Immature natural killer cell (primary cell): Measurements from ENCODE around the gene KCTD19. TPM values are rescaled to one million over a fixed set of nuclear protein-coding genes. Genes with fewer than 3 reads are reported as not detected.
"Not testable (repeated sequence)": the region's sequence is repeated elsewhere in the genome, so short reads cannot be mapped to it uniquely, and the experiment has no call there.

ENCODE experiments used
- DNase-seq, 3 donors: peaks; one replicate each; pipeline ENCODE4 v3.0.0; 2022; ENCODE audit warnings: mixed read lengths in 1 of 3
- H3K27ac Mint-ChIP-seq, 6 donors: one replicate each; pipeline ENCODE4 v1.8.0; 2020; ENCODE audit warnings: mixed read lengths in 6 of 6, mild to moderate bottlenecking in 5 of 6, inconsistent platforms in 4 of 6, moderate library complexity in 3 of 6
- H3K27me3 Mint-ChIP-seq, 3 donors: one replicate each; pipeline ENCODE4 v1.8.0; 2020 to 2021; ENCODE audit warnings: low read depth in 3 of 3, mild to moderate bottlenecking in 3 of 3, mixed read lengths in 3 of 3, moderate library complexity in 3 of 3, inconsistent platforms in 1 of 3
- H3K36me3 Mint-ChIP-seq, 3 donors: one replicate each; pipeline ENCODE4 v1.8.0; 2020; ENCODE audit warnings: mixed read lengths in 3 of 3, inconsistent platforms in 2 of 3, mild to moderate bottlenecking in 2 of 3
- H3K4me1 Mint-ChIP-seq, 2 donors: one replicate each; pipeline ENCODE4 v1.8.0; 2020; ENCODE audit warnings: inconsistent platforms in 2 of 2, mild to moderate bottlenecking in 2 of 2, mixed read lengths in 2 of 2, moderate library complexity in 1 of 2
- H3K4me3 Mint-ChIP-seq, 5 donors: one replicate each; pipeline ENCODE4 v1.8.0; 2020; ENCODE audit warnings: mild to moderate bottlenecking in 5 of 5, mixed read lengths in 5 of 5, inconsistent platforms in 3 of 5, moderate library complexity in 3 of 5
- H3K9me3 Mint-ChIP-seq, 6 donors: one replicate each; pipeline ENCODE4 v1.8.0; 2020; ENCODE audit warnings: mild to moderate bottlenecking in 6 of 6, mixed read lengths in 6 of 6, inconsistent platforms in 4 of 6, moderate library complexity in 3 of 6
- polyA plus RNA-seq, 3 donors: library from polyadenylated mRNA; unstranded; fragments of 300-500 nt; fragmentation: Illumina TruSeq; gene quantifications; one replicate each; pipeline ENCODE4 v1.2.3, GENCODE V29; 2021

KCTD19 gene
- not detected for polyA plus RNA-seq

DNA sequence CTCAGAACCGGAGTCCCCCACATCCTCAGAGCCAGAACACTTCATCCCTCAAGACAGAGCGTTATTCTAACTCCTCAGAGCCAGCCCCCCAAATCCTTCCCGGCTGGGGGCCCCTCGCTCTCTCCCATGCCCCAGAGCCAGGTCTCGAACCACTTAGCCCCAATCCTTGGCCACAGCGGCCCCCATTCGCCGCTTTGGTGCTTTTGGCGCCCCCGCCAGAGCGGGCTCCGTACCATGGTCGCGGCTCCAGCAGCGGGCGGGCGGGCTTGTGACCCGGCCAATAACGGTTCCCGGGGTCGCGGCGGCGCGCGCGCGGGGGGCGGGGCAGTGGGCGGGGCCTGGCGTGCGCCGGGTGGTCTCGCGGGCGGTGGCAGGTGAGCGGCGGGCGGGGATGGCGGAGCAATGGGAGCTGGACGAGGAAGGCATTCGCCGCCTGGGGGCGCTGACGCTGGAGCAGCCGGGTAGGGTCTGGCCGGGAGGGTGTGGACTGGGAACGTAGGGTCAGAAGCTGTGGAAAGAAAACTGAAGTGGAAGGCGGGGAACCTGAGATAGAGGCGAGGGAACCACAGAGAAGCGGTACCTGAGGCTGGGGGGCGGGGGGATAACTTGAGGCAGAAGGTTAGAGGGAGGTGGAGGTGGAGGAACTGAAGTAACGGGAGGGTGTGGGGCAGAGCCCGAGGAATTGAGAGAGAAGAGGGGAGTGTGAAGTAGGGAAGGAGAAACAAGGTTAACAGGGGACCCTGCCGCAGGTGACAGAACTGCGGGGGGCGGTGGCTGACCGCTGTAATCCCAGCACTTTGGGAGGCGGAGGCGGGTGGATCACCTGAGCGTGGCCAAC is at the start of gene KCTD19, which contains the start of gene LRRC36:
KCTD19 (minus strand) TSS at position 270 of the 838 bp plus-strand sequence; CDS start at position 236, 34 bp downstream.
LRRC36 (plus strand) TSS at position 344 of the 838 bp plus-strand sequence; CDS start at position 392, 48 bp downstream.
- Mint-ChIP-seq H3K4me1 (peaks cover 11 to 14% of the 10 kb centered on the region in 2 donors), H3K36me3 (no peaks in the 10 kb centered on the region), H3K4me3 (peak within 1 kb of the TSS; percentile 87 to 93 (median 89)), H3K27me3 (peaks cover 6 to 12% (median 10%) of the 10 kb centered on the region in 3 donors), H3K27ac (peak within 1 kb of the TSS in 4 of 6 donors; percentile 6 to 80 (median 54)), H3K9me3 (peaks cover 0 to 2% (median 0%) of the 10 kb centered on the region in 6 donors)
- peak; percentile 55 to 56 (median 56) for DNase-seq

DNA sequence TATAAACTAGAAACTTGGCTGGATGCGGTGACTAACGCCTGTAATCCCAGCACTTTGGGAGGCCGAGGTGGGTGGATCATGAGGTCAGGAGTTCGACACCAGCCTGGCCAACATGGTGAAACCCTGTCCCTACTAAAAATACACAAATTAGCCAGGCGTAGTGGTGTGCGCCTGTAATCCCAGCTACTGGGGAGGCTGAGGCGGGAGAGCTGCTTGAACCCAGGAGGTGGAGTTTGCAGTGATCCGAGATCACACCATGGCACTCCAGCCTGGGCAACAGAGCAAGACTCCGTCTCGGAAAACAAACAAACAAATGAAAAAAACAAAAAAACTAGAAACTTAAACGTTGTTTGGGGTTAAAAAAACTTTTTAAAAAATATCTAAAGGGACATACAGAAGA is 49.5 kb upstream of the KCTD19 start:
- H3K27me3 Mint-ChIP-seq, H3K27ac Mint-ChIP-seq, DNase-seq, H3K4me3 Mint-ChIP-seq, H3K9me3 Mint-ChIP-seq, H3K4me1 Mint-ChIP-seq, H3K36me3 Mint-ChIP-seq: not testable (repeated sequence)

DNA sequence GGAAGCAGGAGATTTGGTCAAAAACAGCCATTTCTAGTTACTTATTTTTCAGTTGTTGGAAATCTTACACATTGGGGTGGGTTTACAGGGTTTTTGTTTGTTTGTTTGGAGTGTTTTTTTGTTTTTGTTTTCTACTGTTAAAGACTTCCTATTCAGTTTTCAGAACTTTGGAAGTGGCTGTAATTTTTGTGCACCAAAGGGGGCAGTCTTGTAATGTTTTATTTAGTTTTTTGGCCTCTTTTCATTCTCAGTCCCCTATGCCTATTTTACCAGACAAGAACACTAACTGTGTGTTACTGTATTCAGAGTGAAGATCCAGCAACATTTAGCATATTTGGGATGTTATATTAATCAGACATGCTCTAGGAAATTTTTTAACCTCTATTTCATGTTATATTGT is 46.1 kb upstream of the KCTD19 start:
- no peaks in the 10 kb centered on the region for H3K9me3 Mint-ChIP-seq
- no peak overlapping the region for H3K27ac Mint-ChIP-seq
- peaks cover 1 to 3% (median 3%) of the 10 kb centered on the region in 3 donors for H3K27me3 Mint-ChIP-seq
- no peaks in the 10 kb centered on the region for H3K4me1 Mint-ChIP-seq
- H3K36me3 Mint-ChIP-seq: peaks cover 0 to 3% (median 0%) of the 10 kb centered on the region in 3 donors
- no peak for DNase-seq
- H3K4me3 Mint-ChIP-seq: no peak overlapping the region

- no peak overlapping the region for H3K4me3 Mint-ChIP-seq
Measured at GRCh38 chr16:67370661-67371060, 44.1 kb upstream of the KCTD19 start.

GRCh38 chr16:67364600-67365235 is 38.2 kb upstream of the KCTD19 start:
- peaks cover 4 to 6% of the 10 kb centered on the region in 2 donors for H3K4me1 Mint-ChIP-seq
- H3K9me3 Mint-ChIP-seq: no peaks in the 10 kb centered on the region
- no peak overlapping the region for H3K27ac Mint-ChIP-seq
- no peaks in the 10 kb centered on the region for H3K36me3 Mint-ChIP-seq
- H3K4me3 Mint-ChIP-seq: no peak overlapping the region
- no peak for DNase-seq
- peaks cover 0 to 2% (median 0%) of the 10 kb centered on the region in 3 donors for H3K27me3 Mint-ChIP-seq

More at GRCh38 chr16:67370661-67371060, 44.1 kb upstream of the KCTD19 start:
- Mint-ChIP-seq H3K36me3 (peaks cover 0 to 3% (median 0%) of the 10 kb centered on the region in 3 donors), H3K9me3 (no peaks in the 10 kb centered on the region), H3K4me1 (no peaks in the 10 kb centered on the region), H3K27me3 (peaks cover 0 to 3% (median 3%) of the 10 kb centered on the region in 3 donors), H3K27ac (no peak overlapping the region)
- no peak for DNase-seq

GRCh38 chr16:67361038-67361437 is 34.5 kb upstream of the KCTD19 start:
- peaks cover 0 to 2% (median 0%) of the 10 kb centered on the region in 3 donors for H3K27me3 Mint-ChIP-seq
- H3K4me3 Mint-ChIP-seq: no peak overlapping the region
- no peak overlapping the region for H3K27ac Mint-ChIP-seq
- no peaks in the 10 kb centered on the region for H3K36me3 Mint-ChIP-seq
- no peaks in the 10 kb centered on the region for H3K9me3 Mint-ChIP-seq
- peaks cover 4 to 6% of the 10 kb centered on the region in 2 donors for H3K4me1 Mint-ChIP-seq
- DNase-seq: no peak

- H3K36me3 Mint-ChIP-seq, DNase-seq, H3K4me3 Mint-ChIP-seq, H3K9me3 Mint-ChIP-seq, H3K27ac Mint-ChIP-seq, H3K4me1 Mint-ChIP-seq, H3K27me3 Mint-ChIP-seq: not testable (repeated sequence)
Measured at GRCh38 chr16:67359540-67360269, 33.2 kb upstream of the KCTD19 start.

DNA sequence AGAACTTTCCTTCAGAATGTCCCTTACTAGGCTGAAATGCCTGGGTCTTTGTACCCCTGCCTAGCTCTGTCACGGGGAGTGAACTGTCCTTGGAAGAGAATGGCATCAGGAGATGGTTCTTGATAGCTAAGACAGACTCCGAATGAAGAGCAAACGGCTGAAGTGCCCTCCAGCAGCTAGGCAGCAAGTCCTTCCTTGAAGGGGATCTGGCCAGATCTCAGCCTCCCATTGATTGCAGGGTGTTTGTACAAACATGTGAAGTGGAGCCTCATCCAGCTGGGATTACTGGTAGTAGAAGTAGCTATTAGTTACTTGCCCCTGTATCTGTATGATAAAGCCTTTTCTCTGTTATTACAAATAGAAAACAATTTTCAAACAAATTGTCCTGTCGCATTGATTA is 31.0 kb upstream of the KCTD19 start:
- no peaks in the 10 kb centered on the region for H3K9me3 Mint-ChIP-seq
- H3K27ac Mint-ChIP-seq: no peak overlapping the region
- H3K36me3 Mint-ChIP-seq: no peaks in the 10 kb centered on the region
- DNase-seq: no peak
- no peak overlapping the region for H3K4me3 Mint-ChIP-seq
- H3K27me3 Mint-ChIP-seq: peaks cover 0 to 4% (median 0%) of the 10 kb centered on the region in 3 donors
- H3K4me1 Mint-ChIP-seq: no peaks in the 10 kb centered on the region

DNA sequence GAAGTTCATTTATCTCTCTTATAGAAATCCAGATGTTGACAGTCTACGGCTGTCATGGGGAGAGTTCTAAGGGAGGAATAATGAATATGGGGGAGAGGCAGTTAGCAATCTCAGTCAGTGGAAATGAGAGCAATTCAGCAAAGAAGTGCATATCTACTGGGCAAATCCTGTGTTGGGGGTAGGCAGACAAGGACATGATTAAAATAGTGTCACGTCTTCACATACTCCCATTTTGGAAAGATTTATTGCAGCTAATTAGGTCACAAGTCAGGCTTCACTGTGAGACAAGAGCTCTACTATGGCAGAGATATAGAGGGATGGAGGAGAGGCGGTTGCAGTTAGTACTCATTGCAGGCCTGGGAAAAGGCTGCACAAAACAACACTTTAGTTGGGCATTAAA is 29.9 kb upstream of the KCTD19 start:
- peaks cover 0 to 4% (median 0%) of the 10 kb centered on the region in 3 donors for H3K27me3 Mint-ChIP-seq
- no peak overlapping the region for H3K27ac Mint-ChIP-seq
- H3K36me3 Mint-ChIP-seq: no peaks in the 10 kb centered on the region
- H3K4me3 Mint-ChIP-seq: no peak overlapping the region
- no peaks in the 10 kb centered on the region for H3K9me3 Mint-ChIP-seq
- no peaks in the 10 kb centered on the region for H3K4me1 Mint-ChIP-seq
- DNase-seq: no peak

- not testable (repeated sequence) for DNase-seq, H3K36me3 Mint-ChIP-seq, H3K27me3 Mint-ChIP-seq, H3K27ac Mint-ChIP-seq, H3K9me3 Mint-ChIP-seq, H3K4me3 Mint-ChIP-seq, H3K4me1 Mint-ChIP-seq
Measured at GRCh38 chr16:67352463-67352862, 25.9 kb upstream of the KCTD19 start.

DNA sequence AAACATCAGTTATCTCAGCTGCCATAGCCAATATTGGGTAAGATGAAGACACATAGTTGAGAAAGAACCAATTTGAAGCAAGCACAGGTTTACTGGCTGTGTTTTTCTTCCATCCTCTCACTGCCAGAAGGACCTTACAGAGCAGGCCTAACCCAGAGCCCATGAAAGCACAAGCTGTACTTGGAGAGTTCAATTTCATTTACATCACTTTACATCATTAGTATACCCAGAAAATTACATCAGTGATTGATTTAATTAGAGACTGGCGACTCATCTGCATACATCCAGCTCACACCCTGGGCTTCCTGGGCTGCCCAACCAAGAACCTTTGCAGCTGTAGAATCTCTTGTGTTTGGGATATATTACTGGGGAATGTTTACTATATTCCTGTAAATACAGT is 23.8 kb upstream of the KCTD19 start:
- no peak overlapping the region for H3K4me3 Mint-ChIP-seq
- no peaks in the 10 kb centered on the region for H3K27me3 Mint-ChIP-seq
- DNase-seq: no peak
- no peaks in the 10 kb centered on the region for H3K9me3 Mint-ChIP-seq
- H3K36me3 Mint-ChIP-seq: no peaks in the 10 kb centered on the region
- no peaks in the 10 kb centered on the region for H3K4me1 Mint-ChIP-seq
- no peak overlapping the region for H3K27ac Mint-ChIP-seq

GRCh38 chr16:67349172-67349571 is 22.6 kb upstream of the KCTD19 start:
- Mint-ChIP-seq H3K4me3 (no peak overlapping the region), H3K36me3 (no peaks in the 10 kb centered on the region), H3K27ac (no peak overlapping the region), H3K4me1 (no peaks in the 10 kb centered on the region), H3K9me3 (no peaks in the 10 kb centered on the region), H3K27me3 (no peaks in the 10 kb centered on the region)
- peak in 2 of 3 donors; percentile 7 to 8 for DNase-seq

GRCh38 chr16:67346341-67346740 is 19.8 kb upstream of the KCTD19 start:
- Mint-ChIP-seq H3K4me1 (no peaks in the 10 kb centered on the region), H3K9me3 (no peaks in the 10 kb centered on the region), H3K4me3 (no peak overlapping the region), H3K27me3 (no peaks in the 10 kb centered on the region), H3K27ac (no peak overlapping the region), H3K36me3 (no peaks in the 10 kb centered on the region)
- no peak for DNase-seq

GRCh38 chr16:67345401-67345800 is 18.9 kb upstream of the KCTD19 start:
- Mint-ChIP-seq H3K4me1 (no peaks in the 10 kb centered on the region), H3K4me3 (peak overlapping the region in 1 of 5 donors; percentile 40), H3K27me3 (no peaks in the 10 kb centered on the region), H3K36me3 (no peaks in the 10 kb centered on the region), H3K27ac (no peak overlapping the region), H3K9me3 (no peaks in the 10 kb centered on the region)
- DNase-seq: no peak
